ENCODE results near the gene TMC1.

- no peak for TF ChIP-seq ZNF555 (tag by site-specific recombination; conservative IDR thresholded peaks at IDR 0.05)
- TF ChIP-seq CTCF (tag by site-specific recombination; IDR thresholded peaks at IDR 0.05) = no peak
- TF ChIP-seq EGR2 (tag by site-specific recombination; IDR thresholded peaks at IDR 0.05; ENCODE audit: low read depth) = no peak
- TF ChIP-seq PRDM10 (tag by site-specific recombination; IDR thresholded peaks at IDR 0.05) = no peak
- TF ChIP-seq ZNF24 (tag by site-specific recombination; IDR thresholded peaks at IDR 0.05) = no peak
- TF ChIP-seq REST (tag by site-specific recombination; IDR thresholded peaks at IDR 0.05) = no peak
- TF ChIP-seq TRIM28 (IDR thresholded peaks at IDR 0.05; ENCODE audit: borderline replicate concordance, low read length) = no peak
- no peak for TF ChIP-seq ZBTB1 (tag by site-specific recombination; IDR thresholded peaks at IDR 0.05)
- TF ChIP-seq ZNF610 (tag by site-specific recombination; IDR thresholded peaks at IDR 0.05; ENCODE audit: borderline replicate concordance) = no peak
- TF ChIP-seq TCF7L2 (IDR thresholded peaks at IDR 0.05; ENCODE audit: borderline replicate concordance, low read depth, low read length) = no peak
Observed at GRCh38 chr9:72473474-72474261, 47.7 kb upstream of the TMC1 start.
